GM12878 (cell line): ENCODE data around the gene DDAH1.

Source experiments
- CTCF ChIP-seq, 3 experiments: IDR thresholded peaks in 2 of 3; conservative IDR thresholded peaks in 1 of 3; 2 replicates each; pipeline ENCODE4 v1.5.1; 2011; ENCODE audit warnings: low read depth in 3 of 3, low read length in 3 of 3, mild to moderate bottlenecking in 3 of 3, control low read depth in 2 of 3, moderate library complexity in 2 of 3, inconsistent platforms in 1 of 3, mixed read lengths in 1 of 3; ENCODE audit not compliant: control insufficient read depth in 2 of 3, insufficient read depth in 1 of 3; ENCODE audit errors: extremely low read depth in 1 of 3
- POLR2A ChIP-seq: IDR thresholded peaks from 2 replicates; pipeline ENCODE4 v1.6.1; 2011; ENCODE audit warnings: low read depth, mild to moderate bottlenecking, low read length
- TCF12 ChIP-seq: IDR thresholded peaks from 2 replicates; pipeline ENCODE4 v1.6.1; 2011; ENCODE audit warnings: low read depth, mild to moderate bottlenecking, low read length

GRCh38 chr1:85379203-85380136 is 85.5 kb downstream of the DDAH1 start:
- TF ChIP-seq CTCF (IDR thresholded peaks at IDR 0.05 in 2 of 3, conservative IDR thresholded peaks at IDR 0.05 in 1 of 3; ENCODE audit: control insufficient read depth in 2 of 3, extremely low read depth in 1 of 3, insufficient read depth in 1 of 3, low read depth in 3 of 3, low read length in 3 of 3), result no peak
- TF ChIP-seq POLR2A, result no peak
- no peak for TF ChIP-seq TCF12
